HepG2 (cell line): ENCODE measurements around the gene CLDN15. TPM values are rescaled to one million over a fixed set of nuclear protein-coding genes. Genes with fewer than 3 reads are reported as not detected.

Experiments
- ATAC-seq: fragments of 200-7000 bp; cut with Tn5 transposase; 3 replicates; pipeline ENCODE4 v1.9.1; 2020; ENCODE audit warnings: mild to moderate bottlenecking, moderate library complexity
- BruUV-seq: library from RNA; stranded (reverse); fragments of 400-500 nt; replicated peaks from 2 replicates; lab custom pipeline; 2021; lab: Mats Ljungman, UMichigan
- CTCF ChIA-PET: fragments of 300-600 bp; formaldehyde crosslinking; extraction: SDS; loops from one replicate; lab custom pipeline; 2021; ENCODE audit warnings: low total read pairs, inconsistent platforms, low intra/inter-chr PET ratio; lab: Yijun Ruan, JAX
- POLR2A ChIA-PET: fragments of 350-600 bp; sonication (Branson Sonifier 250); formaldehyde crosslinking; loops from one replicate; lab custom pipeline; 2020; ENCODE audit warnings: antibody characterized with exemption, inconsistent platforms; lab: Yijun Ruan, JAX
- DNase-seq: peaks from one replicate; pipeline ENCODE4 v3.0.0-alpha.2; 2015; ENCODE audit warnings: low spot score
- FAIRE-seq: peaks from 3 replicates; lab custom pipeline; 2011; peaks lifted over from hg19 to GRCh38; lab: Jason Lieb, UNC
- H2AFZ ChIP-seq: one replicate; pipeline ENCODE4 v1.6.1; 2011; ENCODE audit warnings: low read length, inconsistent platforms
- H3K27ac ChIP-seq: fragments of 300-600 bp; 3 replicates; pipeline ENCODE4 v1.8.0; 2011; ENCODE audit warnings: mixed run types, mild to moderate bottlenecking, mixed read lengths, low read length, inconsistent platforms; ENCODE audit not compliant: insufficient read depth; ENCODE audit errors: extremely low read length
- H3K27me3 ChIP-seq, 2 experiments: fragments of 200-600 bp in 1 of 2; 2 replicates in 1 of 2; 3 replicates in 1 of 2; pipeline versions ENCODE4 v1.6.0 to v1.8.0; 2011; ENCODE audit warnings: low read length in 2 of 2, mild to moderate bottlenecking in 2 of 2, moderate library complexity in 2 of 2, inconsistent platforms in 1 of 2; ENCODE audit not compliant: insufficient read depth in 2 of 2, control insufficient read depth in 1 of 2
- H3K36me3 ChIP-seq, 2 experiments: fragments of 200-600 bp in 1 of 2; replicated peaks in 1 of 2; 2 replicates in 1 of 2; 3 replicates in 1 of 2; pipeline versions ENCODE4 v1.5.1 to v1.8.0; 2011; ENCODE audit warnings: low read length in 2 of 2, inconsistent platforms in 1 of 2; ENCODE audit not compliant: insufficient read depth in 2 of 2, control insufficient read depth in 1 of 2
- H3K4me1 ChIP-seq: 2 replicates; pipeline ENCODE4 v1.5.1; 2012; ENCODE audit warnings: low read length, inconsistent platforms; ENCODE audit not compliant: insufficient read depth
- H3K4me2 ChIP-seq: 2 replicates; pipeline ENCODE4 v1.6.0; 2011; ENCODE audit warnings: low read depth, low read length, inconsistent platforms
- H3K4me3 ChIP-seq, 3 experiments: fragments of 200-600 bp in 1 of 3; sonication (generic), shearing (Covaris generic) in 1 of 3; replicated peaks in 1 of 3; 2 replicates each; pipeline ENCODE4 v1.5.1; 2011 to 2016; ENCODE audit warnings: low read length in 3 of 3, inconsistent platforms in 2 of 3, low read depth in 2 of 3, mild to moderate bottlenecking in 2 of 3, control low read depth in 1 of 3, mixed read lengths in 1 of 3; ENCODE audit not compliant: insufficient read depth in 1 of 3
- H3K79me2 ChIP-seq: one replicate; pipeline ENCODE4 v1.6.1; 2011; ENCODE audit warnings: low read length, inconsistent platforms; ENCODE audit not compliant: insufficient read depth
- H3K9ac ChIP-seq: 2 replicates; pipeline ENCODE4 v1.6.0; 2011; ENCODE audit warnings: mild to moderate bottlenecking, low read depth, low read length, inconsistent platforms; ENCODE audit not compliant: insufficient read depth
- H3K9me3 ChIP-seq: 2 replicates; pipeline ENCODE4 v1.5.1; 2012; ENCODE audit warnings: mild to moderate bottlenecking, low read length
- H4K20me1 ChIP-seq: 2 replicates; pipeline ENCODE4 v1.6.0; 2011; ENCODE audit warnings: inconsistent platforms, mild to moderate bottlenecking, low read length, moderate library complexity; ENCODE audit not compliant: insufficient read depth
- AGO1 ChIP-seq: fragments of 200-400 bp; formaldehyde crosslinking; IDR thresholded peaks from 2 replicates; pipeline ENCODE4 v1.6.1; 2017; ENCODE audit warnings: mild to moderate bottlenecking, low read depth, low read length, moderate library complexity; ENCODE audit not compliant: poor library complexity, severe bottlenecking
- AGO2 ChIP-seq: fragments of 200-400 bp; formaldehyde crosslinking; optimal IDR thresholded peaks from 2 replicates; pipeline ENCODE3; 2017; ENCODE audit warnings: mild to moderate bottlenecking, low read depth, low read length, moderate library complexity
- MAZ ChIP-seq, 2 experiments: sonication (generic) in 1 of 2; formaldehyde crosslinking in 1 of 2; IDR thresholded peaks; 2 replicates each; pipeline versions ENCODE4 v1.5.0 to v1.6.1; 2012 to 2020; ENCODE audit warnings: low read depth in 2 of 2, mild to moderate bottlenecking in 2 of 2, borderline replicate concordance in 1 of 2, improper control_type of control experiment in 1 of 2, low read length in 1 of 2, missing genetic modification reagents in 1 of 2, moderate library complexity in 1 of 2
- MZF1 ChIP-seq: sonication (generic); formaldehyde crosslinking; IDR thresholded peaks from 2 replicates; pipeline ENCODE4 v1.8.1; 2023; ENCODE audit warnings: mild to moderate bottlenecking, missing genetic modification reagents, borderline replicate concordance
- RBFOX2 ChIP-seq: fragments of 200-400 bp; formaldehyde crosslinking; IDR thresholded peaks from 2 replicates; pipeline ENCODE4 v1.6.1; 2017; ENCODE audit warnings: low read depth, mild to moderate bottlenecking, low read length
- REXO4 ChIP-seq: sonication (generic); formaldehyde crosslinking; IDR thresholded peaks from 2 replicates; pipeline ENCODE4 v1.8.0; 2022; ENCODE audit warnings: missing genetic modification reagents, mild to moderate bottlenecking, borderline replicate concordance
- WGBS: methylation state at CpG from one replicate; pipeline ENCODE4 v1.1.6; 2017; ENCODE audit warnings: low lambda C conversion rate; 5-methylcytosine and 5-hydroxymethylcytosine counted together
- in situ Hi-C: cut with HindIII; loops from 2 replicates; pipeline ENCODE4 v1.10.0; 2017; ENCODE audit warnings: low pct_unique_long_range_greater_than_20kb; ENCODE audit not compliant: extremely low pct_ligation_motif_present
- intact Hi-C: fragments of 100-400 bp; cut with micrococcal nuclease; formaldehyde crosslinking; loops from one replicate; pipeline ENCODE4 v1.10.0; 2022; ENCODE audit not compliant: unreplicated experiment
- polyA plus RNA-seq, 8 experiments: library from polyadenylated mRNA; depleted of rRNA in 3 of 8; stranded (reverse) in 7 of 8; unstranded in 1 of 8; fragments of >200 nt; fragmentation: Illumina TruSeq in 4 of 8; extraction: Trizol in 4 of 8; gene quantifications; 2 replicates each; pipeline versions ENCODE4 v1.2.1 to v1.2.3, GENCODE V29; 2011 to 2016; ENCODE audit warnings: low read depth in 4 of 8, missing spikeins in 1 of 8, mixed read lengths in 1 of 8; ENCODE audit not compliant: insufficient read depth in 1 of 8
- total RNA-seq, 5 experiments: library from RNA; depleted of rRNA; stranded (reverse); fragments of >200 nt; fragmentation: Illumina TruSeq; extraction: Trizol; gene quantifications; 2 replicates each; pipeline ENCODE4 v1.2.3, GENCODE V29; 2016; ENCODE audit warnings: low read depth in 1 of 5
- TF ChIP-seq, protein P1 (sequence below): sonication (generic); formaldehyde crosslinking; IDR thresholded peaks from 2 replicates; pipeline ENCODE4 v1.5.1; 2020; ENCODE audit warnings: mild to moderate bottlenecking, missing genetic modification reagents, moderate library complexity
- TF ChIP-seq, protein P2 (sequence below): sonication (generic); formaldehyde crosslinking; IDR thresholded peaks from 2 replicates; pipeline ENCODE4 v1.5.0; 2020; ENCODE audit warnings: mild to moderate bottlenecking, missing genetic modification reagents, moderate library complexity
- TF ChIP-seq, protein P3 (sequence below): sonication (generic); formaldehyde crosslinking; IDR thresholded peaks from 2 replicates; pipeline ENCODE4 v1.4.0; 2020; ENCODE audit warnings: mild to moderate bottlenecking, missing genetic modification reagents

Gene CLDN15
- total and polyA plus RNA-seq, 2 of the 13 experiments (the other 11 are each of a cell fraction or from before 2014, with no cell fraction given) = 7.1 to 17.8 TPM

GRCh38 chr7:101212014-101212413 is 25.6 kb downstream of the CLDN15 start:
- CTCF ChIA-PET = no interaction called here
- no peak overlapping the region for H3K27ac ChIP-seq
- in situ Hi-C loops (no loop called here), intact Hi-C loops (no loop called here)
- no TSS peak for BruUV-seq
- H3K4me2 ChIP-seq = no peak overlapping the region
- H3K4me1 ChIP-seq = peaks cover 21% of the 10 kb centered on the region
- H4K20me1 ChIP-seq = no peaks in the 10 kb centered on the region
- DNase-seq = no peak
- FAIRE-seq = no peak
- H3K36me3 ChIP-seq = peaks cover 14 to 26% of the 10 kb centered on the region in 2 experiments; a peak in 4 of 5 replicates
- H2AFZ ChIP-seq = no peak overlapping the region
- H3K4me3 ChIP-seq = no peak overlapping the region
- no peaks in the 10 kb centered on the region for H3K9me3 ChIP-seq
- 99% methylated on average over 8 of the region's 8 CpGs for WGBS
- peaks cover 12% of the 10 kb centered on the region for H3K79me2 ChIP-seq
- peak; percentile 25 for ATAC-seq
- no peaks in the 10 kb centered on the region for H3K27me3 ChIP-seq
- no peak overlapping the region for H3K9ac ChIP-seq
- POLR2A ChIA-PET = interaction anchor here (11.2 kb wide), 1 partner anchor 8 kb away, joined by 202 read pairs; the partner anchor contains the start of gene MOGAT3
- TF ChIP-seq REXO4 (CRISPR knock-in tag) (no peak), AGO2 (peak; percentile 55), MAZ (IDR thresholded peaks at IDR 0.05; ENCODE audit: borderline replicate concordance, low read depth, low read length) (no peak), MAZ (CRISPR knock-in tag; IDR thresholded peaks at IDR 0.05; ENCODE audit: low read depth) (no peak), AGO1 (peak; percentile 74), MZF1 (CRISPR knock-in tag) (no peak), RBFOX2 (peak; percentile 63)
- TF ChIP-seq, protein P1, sequence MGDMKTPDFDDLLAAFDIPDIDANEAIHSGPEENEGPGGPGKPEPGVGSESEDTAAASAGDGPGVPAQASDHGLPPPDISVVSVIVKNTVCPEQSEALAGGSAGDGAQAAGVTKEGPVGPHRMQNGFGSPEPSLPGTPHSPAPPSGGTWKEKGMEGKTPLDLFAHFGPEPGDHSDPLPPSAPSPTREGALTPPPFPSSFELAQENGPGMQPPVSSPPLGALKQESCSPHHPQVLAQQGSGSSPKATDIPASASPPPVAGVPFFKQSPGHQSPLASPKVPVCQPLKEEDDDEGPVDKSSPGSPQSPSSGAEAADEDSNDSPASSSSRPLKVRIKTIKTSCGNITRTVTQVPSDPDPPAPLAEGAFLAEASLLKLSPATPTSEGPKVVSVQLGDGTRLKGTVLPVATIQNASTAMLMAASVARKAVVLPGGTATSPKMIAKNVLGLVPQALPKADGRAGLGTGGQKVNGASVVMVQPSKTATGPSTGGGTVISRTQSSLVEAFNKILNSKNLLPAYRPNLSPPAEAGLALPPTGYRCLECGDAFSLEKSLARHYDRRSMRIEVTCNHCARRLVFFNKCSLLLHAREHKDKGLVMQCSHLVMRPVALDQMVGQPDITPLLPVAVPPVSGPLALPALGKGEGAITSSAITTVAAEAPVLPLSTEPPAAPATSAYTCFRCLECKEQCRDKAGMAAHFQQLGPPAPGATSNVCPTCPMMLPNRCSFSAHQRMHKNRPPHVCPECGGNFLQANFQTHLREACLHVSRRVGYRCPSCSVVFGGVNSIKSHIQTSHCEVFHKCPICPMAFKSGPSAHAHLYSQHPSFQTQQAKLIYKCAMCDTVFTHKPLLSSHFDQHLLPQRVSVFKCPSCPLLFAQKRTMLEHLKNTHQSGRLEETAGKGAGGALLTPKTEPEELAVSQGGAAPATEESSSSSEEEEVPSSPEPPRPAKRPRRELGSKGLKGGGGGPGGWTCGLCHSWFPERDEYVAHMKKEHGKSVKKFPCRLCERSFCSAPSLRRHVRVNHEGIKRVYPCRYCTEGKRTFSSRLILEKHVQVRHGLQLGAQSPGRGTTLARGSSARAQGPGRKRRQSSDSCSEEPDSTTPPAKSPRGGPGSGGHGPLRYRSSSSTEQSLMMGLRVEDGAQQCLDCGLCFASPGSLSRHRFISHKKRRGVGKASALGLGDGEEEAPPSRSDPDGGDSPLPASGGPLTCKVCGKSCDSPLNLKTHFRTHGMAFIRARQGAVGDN (CRISPR knock-in tag) = peak; percentile 30
- TF ChIP-seq, protein P2, sequence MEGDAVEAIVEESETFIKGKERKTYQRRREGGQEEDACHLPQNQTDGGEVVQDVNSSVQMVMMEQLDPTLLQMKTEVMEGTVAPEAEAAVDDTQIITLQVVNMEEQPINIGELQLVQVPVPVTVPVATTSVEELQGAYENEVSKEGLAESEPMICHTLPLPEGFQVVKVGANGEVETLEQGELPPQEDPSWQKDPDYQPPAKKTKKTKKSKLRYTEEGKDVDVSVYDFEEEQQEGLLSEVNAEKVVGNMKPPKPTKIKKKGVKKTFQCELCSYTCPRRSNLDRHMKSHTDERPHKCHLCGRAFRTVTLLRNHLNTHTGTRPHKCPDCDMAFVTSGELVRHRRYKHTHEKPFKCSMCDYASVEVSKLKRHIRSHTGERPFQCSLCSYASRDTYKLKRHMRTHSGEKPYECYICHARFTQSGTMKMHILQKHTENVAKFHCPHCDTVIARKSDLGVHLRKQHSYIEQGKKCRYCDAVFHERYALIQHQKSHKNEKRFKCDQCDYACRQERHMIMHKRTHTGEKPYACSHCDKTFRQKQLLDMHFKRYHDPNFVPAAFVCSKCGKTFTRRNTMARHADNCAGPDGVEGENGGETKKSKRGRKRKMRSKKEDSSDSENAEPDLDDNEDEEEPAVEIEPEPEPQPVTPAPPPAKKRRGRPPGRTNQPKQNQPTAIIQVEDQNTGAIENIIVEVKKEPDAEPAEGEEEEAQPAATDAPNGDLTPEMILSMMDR = peak; percentile 46
- TF ChIP-seq, protein P3, sequence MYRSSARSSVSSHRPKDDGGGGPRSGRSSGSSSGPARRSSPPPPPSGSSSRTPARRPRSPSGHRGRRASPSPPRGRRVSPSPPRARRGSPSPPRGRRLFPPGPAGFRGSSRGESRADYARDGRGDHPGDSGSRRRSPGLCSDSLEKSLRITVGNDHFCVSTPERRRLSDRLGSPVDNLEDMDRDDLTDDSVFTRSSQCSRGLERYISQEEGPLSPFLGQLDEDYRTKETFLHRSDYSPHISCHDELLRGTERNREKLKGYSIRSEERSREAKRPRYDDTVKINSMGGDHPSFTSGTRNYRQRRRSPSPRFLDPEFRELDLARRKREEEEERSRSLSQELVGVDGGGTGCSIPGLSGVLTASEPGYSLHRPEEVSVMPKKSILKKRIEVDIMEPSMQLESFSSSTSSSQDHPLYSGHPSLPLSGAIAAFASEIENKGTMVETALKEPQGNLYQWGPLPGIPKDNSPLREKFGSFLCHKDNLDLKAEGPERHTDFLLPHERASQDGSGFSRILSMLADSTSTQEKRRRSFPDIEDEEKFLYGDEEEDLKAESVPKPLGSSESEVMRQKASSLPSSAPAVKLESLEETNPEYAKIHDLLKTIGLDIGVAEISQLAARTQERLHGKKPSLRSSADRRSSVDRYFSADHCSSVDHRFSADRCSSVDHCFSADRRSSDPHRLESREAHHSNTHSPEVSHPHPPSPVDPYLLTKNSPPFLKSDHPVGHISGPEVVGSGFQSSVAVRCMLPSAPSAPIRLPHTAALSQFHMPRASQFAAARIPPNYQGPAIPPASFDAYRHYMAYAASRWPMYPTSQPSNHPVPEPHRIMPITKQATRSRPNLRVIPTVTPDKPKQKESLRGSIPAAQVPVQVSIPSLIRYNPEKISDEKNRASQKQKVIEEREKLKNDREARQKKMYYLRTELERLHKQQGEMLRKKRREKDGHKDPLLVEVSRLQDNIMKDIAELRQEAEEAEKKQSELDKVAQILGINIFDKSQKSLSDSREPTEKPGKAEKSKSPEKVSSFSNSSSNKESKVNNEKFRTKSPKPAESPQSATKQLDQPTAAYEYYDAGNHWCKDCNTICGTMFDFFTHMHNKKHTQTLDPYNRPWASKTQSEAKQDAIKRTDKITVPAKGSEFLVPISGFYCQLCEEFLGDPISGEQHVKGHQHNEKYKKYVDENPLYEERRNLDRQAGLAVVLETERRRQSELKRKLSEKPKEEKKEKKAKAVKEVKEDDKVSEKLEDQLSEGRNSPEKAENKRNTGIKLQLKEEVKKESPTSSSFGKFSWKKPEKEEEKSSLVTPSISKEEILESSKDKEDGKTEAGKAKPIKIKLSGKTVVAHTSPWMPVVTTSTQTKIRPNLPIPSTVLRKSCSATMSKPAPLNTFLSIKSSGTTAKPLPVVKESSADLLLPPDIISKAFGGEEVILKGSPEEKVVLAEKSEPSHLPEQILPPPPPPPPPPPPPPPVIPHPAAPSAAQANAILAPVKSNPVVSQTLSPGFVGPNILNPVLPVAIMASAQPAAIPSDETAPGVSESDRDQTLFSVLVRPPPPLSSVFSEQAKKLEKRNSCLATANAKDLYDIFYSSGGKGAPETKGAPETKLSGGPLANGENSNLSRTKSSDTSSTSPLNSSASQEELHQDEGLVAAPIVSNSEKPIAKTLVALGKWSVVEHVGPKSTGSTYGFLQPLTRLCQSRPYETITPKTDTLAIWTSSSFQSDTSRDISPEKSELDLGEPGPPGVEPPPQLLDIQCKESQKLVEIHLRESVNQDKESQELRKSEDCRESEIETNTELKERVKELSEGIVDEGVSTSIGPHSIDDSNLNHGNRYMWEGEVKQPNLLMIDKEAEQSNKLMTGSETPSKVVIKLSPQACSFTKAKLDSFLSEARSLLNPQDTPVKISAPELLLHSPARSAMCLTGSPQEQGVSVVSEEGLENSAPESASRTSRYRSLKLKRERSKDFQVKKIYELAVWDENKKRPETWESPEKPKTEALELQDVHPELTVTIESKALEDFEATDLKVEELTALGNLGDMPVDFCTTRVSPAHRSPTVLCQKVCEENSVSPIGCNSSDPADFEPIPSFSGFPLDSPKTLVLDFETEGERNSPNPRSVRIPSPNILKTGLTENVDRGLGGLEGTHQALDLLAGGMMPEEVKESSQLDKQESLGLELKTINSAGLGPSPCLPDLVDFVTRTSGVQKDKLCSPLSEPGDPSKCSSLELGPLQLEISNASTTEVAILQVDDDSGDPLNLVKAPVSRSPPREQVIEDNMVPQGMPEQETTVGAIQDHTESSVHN (CRISPR knock-in tag) = no peak
